A549 (cell line): ENCODE results near the gene CARNS1. TPM values are rescaled to one million over a fixed set of nuclear protein-coding genes. Genes with fewer than 3 reads are reported as not detected.

Experiments
- ATAC-seq, 2 experiments: fragments of 200-7000 bp in 1 of 2; fragments of >200 bp in 1 of 2; cut with Nextera tagmentation in 1 of 2; cut with Tn5 transposase in 1 of 2; 3 replicates each; pipeline versions ENCODE4 v1.8.0 to v1.9.1; 2018 to 2020; ENCODE audit warnings: mild to moderate bottlenecking in 1 of 2, moderate library complexity in 1 of 2
- CTCF ChIA-PET: fragments of 300-600 bp; sonication (Branson Sonifier 250); formaldehyde crosslinking; extraction: SDS; loops from one replicate; lab custom pipeline; 2021; ENCODE audit warnings: antibody characterized with exemption, inconsistent platforms; lab: Yijun Ruan, JAX
- POLR2A ChIA-PET: fragments of 350-600 bp; formaldehyde crosslinking; extraction: SDS; loops from one replicate; lab custom pipeline; 2021; ENCODE audit warnings: antibody characterized with exemption, inconsistent platforms; lab: Yijun Ruan, JAX
- DNase-seq, 2 experiments: peaks; one replicate each; pipeline versions ENCODE4 v3.0.0 to v3.0.0-alpha.2; 2011 to 2016; ENCODE audit warnings: low read depth in 1 of 2, low spot score in 1 of 2
- FAIRE-seq: peaks from 2 replicates; lab custom pipeline; 2011; peaks lifted over from hg19 to GRCh38; lab: Jason Lieb, UNC
- H3K27ac ChIP-seq, 2 experiments: fragments of >200 bp; sonication (Bioruptor Twin); formaldehyde crosslinking; 3 replicates each; pipeline ENCODE4 v1.5.1; 2016 to 2017
- H3K4me1 ChIP-seq: fragments of >200 bp; sonication (Bioruptor Twin); formaldehyde crosslinking; 3 replicates; pipeline ENCODE4 v1.6.1; 2016
- H3K4me2 ChIP-seq: fragments of >200 bp; sonication (Bioruptor Twin); formaldehyde crosslinking; 3 replicates; pipeline ENCODE4 v1.6.1; 2016
- H3K4me3 ChIP-seq: fragments of >200 bp; sonication (Bioruptor Twin); formaldehyde crosslinking; 3 replicates; pipeline ENCODE4 v1.5.1; 2016
- H3K9me3 ChIP-seq: fragments of >200 bp; sonication (Bioruptor Twin); formaldehyde crosslinking; 3 replicates; pipeline ENCODE4 v1.6.1; 2016
- ATOH8 ChIP-seq: fragments of 250-450 bp; sonication (Bioruptor Pico); IDR thresholded peaks from 2 replicates; pipeline ENCODE4 v1.5.0; 2020; ENCODE audit warnings: low read depth, mild to moderate bottlenecking, moderate library complexity
- CHD2 ChIP-seq: fragments of 150-350 bp; IDR thresholded peaks from 2 replicates; pipeline ENCODE4 v1.6.1; 2014; ENCODE audit warnings: low read length; ENCODE audit not compliant: partially characterized antibody
- EHF ChIP-seq: fragments of 250-450 bp; sonication (Bioruptor Pico); IDR thresholded peaks from 2 replicates; pipeline ENCODE4 v1.5.0; 2020; ENCODE audit warnings: mild to moderate bottlenecking
- ELK1 ChIP-seq: fragments of 150-350 bp; IDR thresholded peaks from 2 replicates; pipeline ENCODE4 v1.6.1; 2014; ENCODE audit warnings: low read depth, mild to moderate bottlenecking, low read length
- ESRRA ChIP-seq: fragments of 150-350 bp; IDR thresholded peaks from 2 replicates; pipeline ENCODE4 v1.6.1; 2014; ENCODE audit warnings: mild to moderate bottlenecking, low read length, borderline replicate concordance
- FOXS1 ChIP-seq: fragments of 250-450 bp; sonication (Bioruptor Pico); IDR thresholded peaks from 2 replicates; pipeline ENCODE4 v1.5.0; 2020; ENCODE audit warnings: mild to moderate bottlenecking, moderate library complexity
- HMGXB4 ChIP-seq: fragments of 250-450 bp; sonication (Bioruptor Pico); IDR thresholded peaks from 2 replicates; pipeline ENCODE4 v1.5.0; 2021; ENCODE audit warnings: mild to moderate bottlenecking, moderate library complexity, borderline replicate concordance
- HOXA7 ChIP-seq: fragments of 250-450 bp; sonication (Bioruptor Pico); IDR thresholded peaks from 2 replicates; pipeline ENCODE4 v1.5.0; 2020; ENCODE audit warnings: mild to moderate bottlenecking, moderate library complexity
- HOXB13 ChIP-seq: fragments of 250-450 bp; sonication (Bioruptor Pico); IDR thresholded peaks from 2 replicates; pipeline ENCODE4 v1.5.0; 2020; ENCODE audit warnings: low read depth, mild to moderate bottlenecking, moderate library complexity
- KDM5A ChIP-seq: fragments of 200-600 bp; sonication (generic); IDR thresholded peaks from 2 replicates; pipeline ENCODE4 v1.6.1; 2016; ENCODE audit warnings: antibody characterized with exemption, mild to moderate bottlenecking
- MYC ChIP-seq: IDR thresholded peaks from 2 replicates; pipeline ENCODE4 v1.6.1; 2012; ENCODE audit warnings: mild to moderate bottlenecking, inconsistent platforms, low read length, improper control_type of control experiment, borderline replicate concordance
- POLR2AphosphoS2 ChIP-seq: conservative IDR thresholded peaks from 2 replicates; pipeline ENCODE4 v1.6.1; 2012; ENCODE audit warnings: low read length, improper control_type of control experiment, inconsistent platforms
- RAD21 ChIP-seq, 2 experiments: fragments of >200 bp in 1 of 2; sonication (Bioruptor Twin) in 1 of 2; formaldehyde crosslinking in 1 of 2; IDR thresholded peaks in 1 of 2; conservative IDR thresholded peaks in 1 of 2; 2 replicates in 1 of 2; 3 replicates in 1 of 2; pipeline ENCODE4 v1.6.1; 2012 to 2018; ENCODE audit warnings: inconsistent platforms in 1 of 2
- RARB ChIP-seq: fragments of 250-450 bp; sonication (Bioruptor Pico); IDR thresholded peaks from 2 replicates; pipeline ENCODE4 v1.8.0; 2021; ENCODE audit warnings: mild to moderate bottlenecking, moderate library complexity
- REST ChIP-seq: fragments of 200-600 bp; sonication (generic); IDR thresholded peaks from 2 replicates; pipeline ENCODE4 v1.6.1; 2016; ENCODE audit warnings: antibody characterized with exemption, mild to moderate bottlenecking, moderate library complexity
- RFX5 ChIP-seq: fragments of 450-650 bp; IDR thresholded peaks from 2 replicates; pipeline ENCODE4 v1.7.1; 2014; ENCODE audit warnings: antibody characterized with exemption, mild to moderate bottlenecking, moderate library complexity
- TP53 ChIP-seq: fragments of 250-450 bp; sonication (Bioruptor Pico); IDR thresholded peaks from 2 replicates; pipeline ENCODE4 v1.5.0; 2021; ENCODE audit warnings: mild to moderate bottlenecking, moderate library complexity
- USF2 ChIP-seq: fragments of 450-650 bp; IDR thresholded peaks from 2 replicates; pipeline ENCODE4 v1.6.1; 2014; ENCODE audit warnings: antibody characterized with exemption
- ZC3H11A ChIP-seq: fragments of 450-650 bp; IDR thresholded peaks from 2 replicates; pipeline ENCODE4 v1.6.1; 2014; ENCODE audit warnings: antibody characterized with exemption, mild to moderate bottlenecking
- WGBS: methylation state at CpG from one replicate; pipeline ENCODE4 v1.1.6; 2017; ENCODE audit errors: missing lambda C conversion rate; 5-methylcytosine and 5-hydroxymethylcytosine counted together
- polyA plus RNA-seq, 4 experiments: library from polyadenylated mRNA; depleted of rRNA in 3 of 4; stranded (reverse); fragments of >200 nt; fragmentation: RNase III in 1 of 4; extraction: RNeasy Plus Mini Kit Qiagen cat#74134 plus additional on column Dnase treatment in 1 of 4; gene quantifications; 2 replicates in 3 of 4; 3 replicates in 1 of 4; pipeline ENCODE4 v1.2.3, GENCODE V29; 2011 to 2017

CARNS1 gene
- polyA plus RNA-seq, 2 of the 4 experiments (the other 2 are of a cell fraction) = 0.08 to 0.10 TPM

GRCh38 chr11:67437082-67437808 is 21.8 kb downstream of the CARNS1 start, which contains the start of gene PTPRCAP:
Gene PTPRCAP (minus strand): TSS chr11:67437682. CDS start chr11:67437619, 63 bp downstream.
- CTCF ChIA-PET = interaction anchor here (1.2 to 2.2 kb wide), 5 partner anchors 9 to 86 kb away, joined by 3 to 6 read pairs (median 6); partner anchors contain the start of genes GPR152, PPP1CA and RPS6KB2
- H3K4me2 ChIP-seq = no peak within 1 kb of the TSS
- FAIRE-seq = no peak
- no peak for DNase-seq
- POLR2A ChIA-PET = interaction anchor here (2.8 kb wide), 1 partner anchor 36 kb away, joined by 12 read pairs; the partner anchor contains the start of gene PPP1CA
- WGBS = 90% methylated on average over 16 of the region's 26 CpGs
- H3K27ac ChIP-seq = no peak within 1 kb of the TSS; a peak in 1 of 6 replicates
- no peak for TF ChIP-seq FOXS1
- TF ChIP-seq POLR2AphosphoS2 = no peak
- TF ChIP-seq ZC3H11A = no peak
- TF ChIP-seq ESRRA = no peak
- no peak for TF ChIP-seq RARB (CRISPR knock-in tag)
- TF ChIP-seq CHD2 = no peak
- TF ChIP-seq TP53 (CRISPR knock-in tag) = no peak
- TF ChIP-seq USF2 = no peak
- no peak for TF ChIP-seq ATOH8 (CRISPR knock-in tag)
- TF ChIP-seq REST = no peak
- TF ChIP-seq MYC = no peak
- no peak for TF ChIP-seq HOXA7
- TF ChIP-seq KDM5A = no peak
- TF ChIP-seq RFX5 = no peak
- H3K4me3 ChIP-seq = no peak within 1 kb of the TSS
- H3K9me3 ChIP-seq = no peaks in the 10 kb centered on the region
- H3K4me1 ChIP-seq = peaks cover 15% of the 10 kb centered on the region; the same call in 1 of the 3 replicates
- ATAC-seq = no peak

- TF ChIP-seq EHF (CRISPR knock-in tag) = no peak
- TF ChIP-seq HOXB13 (CRISPR knock-in tag) = no peak
- TF ChIP-seq USF2 = no peak
- TF ChIP-seq HMGXB4 (CRISPR knock-in tag) = no peak
- TF ChIP-seq ELK1 = no peak
- no peak for TF ChIP-seq HOXA7
- TF ChIP-seq RAD21 (conservative IDR thresholded peaks at IDR 0.05 in 1 of 2, IDR thresholded peaks at IDR 0.05 in 1 of 2) = no peak
- Histone ChIP-seq H3K9me3 (no peaks in the 10 kb centered on the region), H3K27ac (no peak overlapping the region), H3K4me2 (no peak overlapping the region), H3K4me1 (peaks cover 19% of the 10 kb centered on the region; the same call in 2 of the 3 replicates), H3K4me3 (no peak overlapping the region)
- ATAC-seq = no peak
- 93% methylated on average over 2 of the region's 3 CpGs for WGBS
- ChIA-PET CTCF (interaction anchor here (1.2 to 2.2 kb wide), 5 partner anchors 9 to 87 kb away, joined by 3 to 6 read pairs (median 6); partner anchors contain the start of genes GPR152, PPP1CA and RPS6KB2), POLR2A (interaction anchor here (1.5 to 2.8 kb wide), 3 partner anchors 9 to 36 kb away, joined by 3 to 12 read pairs (median 5); partner anchors contain the start of genes PPP1CA and RPS6KB2)
- no peak for DNase-seq
- FAIRE-seq = no peak
Measured at GRCh38 chr11:67437809-67438157, 22.3 kb downstream of the CARNS1 start.
